T-cell (primary cell): ENCODE results near the gene MOB3C. TPM values are rescaled to one million over a fixed set of nuclear protein-coding genes. Genes with fewer than 3 reads are reported as not detected.

Experiments
- ATAC-seq, 4 experiments: fragments of 200-7000 bp in 3 of 4; fragments of 150-1000 bp in 1 of 4; cut with Tn5 transposase; replicated peaks in 1 of 4; 1 replicate in 3 of 4; 2 replicates in 1 of 4; pipeline ENCODE4 v1.10.0; 2021; ENCODE audit warnings: moderate library complexity in 3 of 4, mild to moderate bottlenecking in 2 of 4, moderate number of reproducible peaks in 1 of 4
- CTCF ChIA-PET, 2 donors: fragments of 300-600 bp; sonication (Branson Sonifier 250); formaldehyde crosslinking; loops; one replicate each; lab custom pipeline; 2022; ENCODE audit warnings: antibody characterized with exemption in 2 of 2; lab: Charles Lee
- POLR2A ChIA-PET, 2 donors: fragments of 300-600 bp; sonication (Branson Sonifier 250); formaldehyde crosslinking; loops; one replicate each; lab custom pipeline; 2022; ENCODE audit warnings: antibody characterized with exemption in 2 of 2; lab: Charles Lee
- DNase-seq, 35 experiments: peaks; one replicate each; pipeline versions ENCODE4 v3.0.0 to v3.0.0-alpha.2; 2013 to 2023
- H3K27ac ChIP-seq: one replicate; pipeline ENCODE4 v1.5.1; 2013; ENCODE audit warnings: low read length
- H3K27me3 ChIP-seq, 2 experiments: replicated peaks in 1 of 2; 1 replicate in 1 of 2; 2 replicates in 1 of 2; pipeline versions ENCODE4 v1.6.1 to v1.7.0; 2013; ENCODE audit warnings: low read length in 1 of 2, mixed read lengths in 1 of 2; ENCODE audit not compliant: control insufficient read depth in 2 of 2, insufficient read depth in 2 of 2; ENCODE audit errors: extremely low read depth in 1 of 2
- H3K36me3 ChIP-seq, 2 donors: 1 replicate in 1 of 2; 2 replicates in 1 of 2; pipeline versions ENCODE4 v1.6.1 to v1.7.0; 2013; ENCODE audit warnings: low read length in 1 of 2; ENCODE audit not compliant: control insufficient read depth in 2 of 2, insufficient read depth in 1 of 2; ENCODE audit errors: extremely low read depth in 1 of 2
- H3K4me1 ChIP-seq, 2 experiments: 1 replicate in 1 of 2; 2 replicates in 1 of 2; pipeline versions ENCODE4 v1.6.1 to v1.7.0; 2013; ENCODE audit warnings: low read length in 2 of 2, mixed read lengths in 1 of 2; ENCODE audit not compliant: insufficient read depth in 2 of 2, control insufficient read depth in 1 of 2; ENCODE audit errors: extremely low read depth in 1 of 2
- H3K4me3 ChIP-seq, 2 donors: 1 replicate in 1 of 2; 2 replicates in 1 of 2; pipeline versions ENCODE4 v1.5.1 to v1.7.0; 2013; ENCODE audit warnings: mild to moderate bottlenecking in 2 of 2, low read length in 1 of 2, moderate library complexity in 1 of 2; ENCODE audit not compliant: control insufficient read depth in 1 of 2; ENCODE audit errors: extremely low read depth in 1 of 2
- H3K9me3 ChIP-seq: 2 replicates; pipeline ENCODE4 v1.7.0; 2013
- H3K27ac Mint-ChIP-seq, 2 donors: one replicate each; pipeline ENCODE4 v1.8.0; 2020 to 2021; ENCODE audit warnings: mild to moderate bottlenecking in 2 of 2, mixed read lengths in 2 of 2
- H3K27me3 Mint-ChIP-seq, 2 donors: one replicate each; pipeline ENCODE4 v1.8.0; 2021 to 2022; ENCODE audit warnings: mixed read lengths in 2 of 2
- H3K36me3 Mint-ChIP-seq: one replicate; pipeline ENCODE4 v1.8.0; 2021; ENCODE audit warnings: mixed read lengths
- H3K4me1 Mint-ChIP-seq, 3 donors: one replicate each; pipeline ENCODE4 v1.8.0; 2020 to 2022; ENCODE audit warnings: mixed read lengths in 3 of 3, mild to moderate bottlenecking in 1 of 3
- H3K4me3 Mint-ChIP-seq, 3 donors: one replicate each; pipeline ENCODE4 v1.8.0; 2020 to 2022; ENCODE audit warnings: mild to moderate bottlenecking in 3 of 3, mixed read lengths in 3 of 3, moderate library complexity in 3 of 3
- H3K9me3 Mint-ChIP-seq, 3 donors: one replicate each; pipeline ENCODE4 v1.8.0; 2020 to 2022; ENCODE audit warnings: mixed read lengths in 3 of 3
- WGBS: methylation state at CpG from one replicate; pipeline ENCODE4 v1.1.5; 2013; ENCODE audit warnings: missing lambda C conversion rate; ENCODE audit not compliant: insufficient coverage; 5-methylcytosine and 5-hydroxymethylcytosine counted together
- total RNA-seq, 35 experiments: library from RNA in 6 of 35; stranded (reverse) in 6 of 35; fragments of 120-200 nt in 1 of 35; gene quantifications; one replicate each; pipeline versions ENCODE4 v1.2.1 to v1.2.4 and lab custom pipeline; 2013 to 2026

Gene MOB3C
- total RNA-seq, 5 donors from 2014 or later (not counting 1 experiment from before 2014, with no cell fraction given), result 13.2 to 29.6 (median 24.6) TPM

GRCh38 chr1:46635205-46635604, 18.6 kb upstream of the MOB3C start:
- ATAC-seq, result no peak
- Histone ChIP-seq H3K9me3 (no peaks in the 10 kb centered on the region), H3K4me3 (no peak overlapping the region), H3K4me1 (no peaks in the 10 kb centered on the region), H3K27ac (no peak overlapping the region), H3K27me3 (no peaks in the 10 kb centered on the region), H3K36me3 (peaks cover 0 to 46% of the 10 kb centered on the region in 2 donors)
- ChIA-PET POLR2A (interaction anchor here in 1 of 2 donors (0.5 kb wide), 1 partner anchor 253 kb away, joined by 3 read pairs; no protein-coding TSS in a partner anchor), CTCF (no interaction called here)
- Mint-ChIP-seq H3K36me3 (peaks cover 52% of the 10 kb centered on the region), H3K9me3 (no peaks in the 10 kb centered on the region), H3K27ac (no peak overlapping the region), H3K27me3 (no peaks in the 10 kb centered on the region), H3K4me3 (no peak overlapping the region), H3K4me1 (no peaks in the 10 kb centered on the region)
- 100% methylated on average over 1 of the region's 2 CpGs for WGBS
- DNase-seq, result no peak

DNA sequence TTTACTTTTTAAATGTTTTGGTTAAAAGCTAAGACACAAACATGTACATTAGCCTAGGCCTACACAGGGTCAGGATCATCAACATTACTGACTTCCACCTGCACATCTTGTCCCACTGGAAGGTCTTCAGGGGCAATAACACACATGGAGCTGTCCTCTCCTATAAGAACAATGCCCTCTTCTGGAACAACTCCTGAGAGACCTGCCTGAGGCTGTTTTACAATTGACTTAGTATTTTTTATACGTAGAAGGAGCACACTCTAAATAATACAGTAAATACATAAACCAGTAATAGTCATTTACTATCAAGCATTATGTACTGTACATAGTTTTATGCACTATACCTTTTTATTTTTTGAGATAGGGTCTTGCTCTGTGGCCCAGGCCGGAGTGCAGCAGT, 14.1 kb upstream of the MOB3C start:
- Histone ChIP-seq H3K27me3 (no peaks in the 10 kb centered on the region), H3K4me3 (no peak overlapping the region), H3K9me3 (no peaks in the 10 kb centered on the region), H3K36me3 (peaks cover 0 to 37% of the 10 kb centered on the region in 2 donors), H3K4me1 (no peaks in the 10 kb centered on the region), H3K27ac (no peak overlapping the region)
- Mint-ChIP-seq H3K36me3 (peaks cover 36% of the 10 kb centered on the region), H3K27ac (no peak overlapping the region), H3K9me3 (no peaks in the 10 kb centered on the region), H3K4me3 (no peak overlapping the region), H3K4me1 (no peaks in the 10 kb centered on the region), H3K27me3 (no peaks in the 10 kb centered on the region)
- POLR2A ChIA-PET, result no interaction called here
- CTCF ChIA-PET, result no interaction called here
- 100% methylated on average over 1 of the region's 2 CpGs for WGBS
- DNase-seq (no peak), ATAC-seq (no peak)

DNA sequence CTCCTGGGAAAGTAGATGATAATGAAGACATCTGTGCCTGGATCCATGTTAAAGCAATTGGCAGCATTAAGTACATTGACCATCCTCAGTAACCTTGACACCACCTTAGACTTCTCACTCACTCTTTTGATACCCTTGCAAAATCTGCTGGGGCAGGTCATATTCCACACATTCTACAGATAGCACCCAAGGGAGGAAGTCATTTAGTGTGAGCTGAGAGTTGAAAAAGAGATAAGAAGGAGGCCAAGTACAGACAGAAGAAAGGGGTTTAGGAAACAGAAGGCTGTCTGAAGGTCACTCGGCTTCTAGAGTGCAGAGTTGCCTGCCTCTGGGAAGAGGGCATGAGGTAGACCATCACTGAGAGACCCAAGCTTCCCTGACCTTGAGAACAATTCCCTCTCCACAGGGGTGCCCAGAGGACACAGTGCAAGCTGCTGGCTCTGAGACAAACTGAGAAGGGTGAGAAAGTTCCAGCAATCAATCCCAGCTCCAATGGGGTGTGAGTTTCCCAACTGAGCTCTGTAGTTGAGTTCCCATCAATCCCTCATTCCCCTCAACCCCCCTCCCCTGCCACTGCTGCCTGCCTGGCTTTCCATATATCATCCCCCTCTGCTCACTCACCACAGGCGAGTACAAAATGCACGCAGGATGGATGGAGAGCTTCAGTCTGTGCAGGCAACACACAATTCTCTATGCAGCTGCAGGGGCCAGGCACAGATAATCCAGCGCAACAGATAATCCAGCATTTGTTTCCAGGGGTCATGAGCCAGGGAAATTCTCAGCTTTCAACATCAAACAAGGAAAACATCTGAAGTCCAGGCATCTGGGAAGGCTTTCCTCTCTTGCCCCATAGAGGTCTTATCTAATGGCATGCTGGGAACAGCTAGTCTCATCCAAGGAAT, 7.4 kb upstream of the MOB3C start:
- ChIA-PET CTCF (interaction anchor here in 1 of 2 donors (0.8 kb wide), 1 partner anchor 8 kb away, joined by 3 read pairs; no protein-coding TSS in a partner anchor), POLR2A (no interaction called here)
- Histone ChIP-seq H3K4me3 (no peak overlapping the region), H3K36me3 (no peaks in the 10 kb centered on the region), H3K27me3 (no peaks in the 10 kb centered on the region), H3K27ac (no peak overlapping the region), H3K9me3 (no peaks in the 10 kb centered on the region), H3K4me1 (no peaks in the 10 kb centered on the region)
- DNase-seq (no peak), ATAC-seq (no peak)
- no peaks in the 10 kb centered on the region for H3K4me1 Mint-ChIP-seq
- no peak overlapping the region for H3K27ac Mint-ChIP-seq
- no peak overlapping the region for H3K4me3 Mint-ChIP-seq
- H3K36me3 Mint-ChIP-seq, result peaks cover 3% of the 10 kb centered on the region
- no peaks in the 10 kb centered on the region for H3K27me3 Mint-ChIP-seq
- no peaks in the 10 kb centered on the region for H3K9me3 Mint-ChIP-seq
- WGBS, result 90% methylated on average over 2 of the region's 4 CpGs

- Mint-ChIP-seq H3K4me1 (peaks cover 0 to 7% (median 4%) of the 10 kb centered on the region in 3 donors), H3K27ac (no peak overlapping the region), H3K4me3 (no peak overlapping the region), H3K36me3 (no peaks in the 10 kb centered on the region), H3K27me3 (no peaks in the 10 kb centered on the region), H3K9me3 (no peaks in the 10 kb centered on the region)
- ChIA-PET CTCF (interaction anchor here in 1 of 2 donors (0.5 kb wide), 1 partner anchor 44 kb away, joined by 3 read pairs; no protein-coding TSS in a partner anchor), POLR2A (no interaction called here)
- DNase-seq (no peak), ATAC-seq (no peak)
- no peak overlapping the region for H3K27ac ChIP-seq
- peaks cover 0 to 2% of the 10 kb centered on the region in 2 experiments for H3K4me1 ChIP-seq
- no peaks in the 10 kb centered on the region for H3K36me3 ChIP-seq
- WGBS, result 87% methylated on average over 3 of the region's 3 CpGs
- H3K4me3 ChIP-seq, result no peak overlapping the region
- no peaks in the 10 kb centered on the region for H3K9me3 ChIP-seq
- no peaks in the 10 kb centered on the region for H3K27me3 ChIP-seq
Observed at GRCh38 chr1:46622344-46622743, 5.7 kb upstream of the MOB3C start.

GRCh38 chr1:46621930-46622329, 5.3 kb upstream of the MOB3C start:
- no peak for ATAC-seq
- Histone ChIP-seq H3K4me1 (peaks cover 0 to 6% of the 10 kb centered on the region in 2 experiments), H3K4me3 (no peak overlapping the region), H3K27ac (no peak overlapping the region), H3K36me3 (no peaks in the 10 kb centered on the region), H3K27me3 (no peaks in the 10 kb centered on the region), H3K9me3 (no peaks in the 10 kb centered on the region)
- no peaks in the 10 kb centered on the region for H3K36me3 Mint-ChIP-seq
- H3K4me1 Mint-ChIP-seq, result peaks cover 4 to 11% (median 8%) of the 10 kb centered on the region in 3 donors
- H3K4me3 Mint-ChIP-seq, result no peak overlapping the region
- H3K27me3 Mint-ChIP-seq, result no peaks in the 10 kb centered on the region
- CTCF ChIA-PET, result no interaction called here
- WGBS, result 100% methylated on average over 1 of the region's 7 CpGs
- no peak for DNase-seq
- no peak overlapping the region for H3K27ac Mint-ChIP-seq
- POLR2A ChIA-PET, result no interaction called here
- H3K9me3 Mint-ChIP-seq, result no peaks in the 10 kb centered on the region

DNA sequence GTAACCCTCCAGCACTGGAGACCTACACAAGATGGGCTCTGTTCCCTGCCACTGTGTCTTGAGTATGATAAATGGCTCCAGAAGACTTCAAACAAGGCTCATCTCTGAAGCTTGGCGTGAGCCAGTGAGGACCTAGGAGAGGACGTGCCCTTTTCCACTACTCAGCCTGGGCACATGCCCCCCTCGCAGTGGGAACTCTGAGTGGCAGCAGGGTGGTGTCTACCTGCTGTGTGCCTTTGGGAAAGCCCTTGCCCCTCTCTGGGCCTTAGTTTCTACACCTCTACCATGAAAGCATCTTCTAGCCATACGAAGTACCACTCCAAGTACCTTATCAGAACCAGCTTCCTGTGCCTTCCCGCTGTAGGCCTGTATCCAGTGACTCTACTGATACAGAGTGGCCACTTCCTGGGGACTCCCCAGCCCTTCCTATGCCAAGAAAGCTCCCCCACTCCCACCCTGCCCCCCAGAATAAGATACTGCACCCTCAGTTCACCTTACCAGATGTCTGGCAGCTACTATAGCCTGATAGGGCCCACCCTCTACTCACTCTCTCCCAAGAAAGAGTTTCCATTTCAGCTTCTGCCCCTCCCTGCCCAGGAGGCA, 3.1 kb upstream of the MOB3C start:
- H3K36me3 ChIP-seq, result no peaks in the 10 kb centered on the region
- DNase-seq, result no peak
- no peaks in the 10 kb centered on the region for H3K27me3 ChIP-seq
- Mint-ChIP-seq H3K27ac (no peak overlapping the region), H3K4me3 (no peak overlapping the region), H3K27me3 (no peaks in the 10 kb centered on the region), H3K36me3 (no peaks in the 10 kb centered on the region), H3K9me3 (no peaks in the 10 kb centered on the region), H3K4me1 (peaks cover 21 to 28% (median 24%) of the 10 kb centered on the region in 3 donors)
- peaks cover 10 to 24% of the 10 kb centered on the region in 2 experiments for H3K4me1 ChIP-seq
- ChIA-PET POLR2A (no interaction called here), CTCF (no interaction called here)
- no peak overlapping the region for H3K27ac ChIP-seq
- no peaks in the 10 kb centered on the region for H3K9me3 ChIP-seq
- no peak overlapping the region for H3K4me3 ChIP-seq
- no peak for ATAC-seq
- 82% methylated on average over 4 of the region's 5 CpGs for WGBS
